CD4-positive, alpha-beta T cell treated with Interleukin-2 at 100 ng/mL for 4 hours (primary cell): ENCODE data around the gene SCRT2.

Source experiments
- DNase-seq: peaks from one replicate; pipeline ENCODE4 v3.0.0-alpha.2; 2020; ENCODE audit warnings: low spot score

Gene SCRT2

GRCh38 chr20:634148-634925 is 41.3 kb downstream of the SCRT2 start:
- no peak for DNase-seq

- no peak for DNase-seq
These were observed 44.5 kb downstream of the SCRT2 start for GRCh38 chr20:631101-631500.

GRCh38 chr20:626579-626978 is 49.0 kb downstream of the SCRT2 start:
- no peak for DNase-seq

GRCh38 chr20:625360-625932 is 50.2 kb downstream of the SCRT2 start:
- no peak for DNase-seq

GRCh38 chr20:623704-624103 is 51.9 kb downstream of the SCRT2 start:
- DNase-seq, result no peak

- no peak for DNase-seq
These were observed 52.6 kb downstream of the SCRT2 start for GRCh38 chr20:623021-623420.

GRCh38 chr20:622161-622560 is 53.4 kb downstream of the SCRT2 start:
- DNase-seq, result no peak

GRCh38 chr20:621125-621756 is 54.4 kb downstream of the SCRT2 start:
- no peak for DNase-seq

GRCh38 chr20:620246-620645 is 55.4 kb downstream of the SCRT2 start:
- DNase-seq, result no peak

- DNase-seq, result no peak
These were observed 56.6 kb downstream of the SCRT2 start for GRCh38 chr20:618980-619379.

GRCh38 chr20:617934-618690 is 57.5 kb downstream of the SCRT2 start:
- DNase-seq, result no peak

GRCh38 chr20:615514-615913 is 60.1 kb downstream of the SCRT2 start:
- no peak for DNase-seq

- DNase-seq, result no peak
These were observed 63.8 kb downstream of the SCRT2 start for GRCh38 chr20:611843-612185.
